Ramos (cell line): ENCODE data around the gene TRIM62.

Experiments
- in situ Hi-C: fragments of 300-500 bp; cut with MboI; formaldehyde crosslinking; loops from one replicate; pipeline ENCODE4 v1.14.3; 2022; ENCODE audit warnings: low sequenced_read_pairs; ENCODE audit not compliant: unreplicated experiment

The TRIM62 gene

GRCh38 chr1:33180911-33181890 lies 642 bp downstream of the TRIM62 start:
- in situ Hi-C loops: no loop called here

- in situ Hi-C loops: no loop called here
These were observed 1.5 kb downstream of the TRIM62 start for GRCh38 chr1:33180226-33180910.

GRCh38 chr1:33178836-33179439 lies 2.9 kb downstream of the TRIM62 start:
- in situ Hi-C loops: no loop called here

DNA sequence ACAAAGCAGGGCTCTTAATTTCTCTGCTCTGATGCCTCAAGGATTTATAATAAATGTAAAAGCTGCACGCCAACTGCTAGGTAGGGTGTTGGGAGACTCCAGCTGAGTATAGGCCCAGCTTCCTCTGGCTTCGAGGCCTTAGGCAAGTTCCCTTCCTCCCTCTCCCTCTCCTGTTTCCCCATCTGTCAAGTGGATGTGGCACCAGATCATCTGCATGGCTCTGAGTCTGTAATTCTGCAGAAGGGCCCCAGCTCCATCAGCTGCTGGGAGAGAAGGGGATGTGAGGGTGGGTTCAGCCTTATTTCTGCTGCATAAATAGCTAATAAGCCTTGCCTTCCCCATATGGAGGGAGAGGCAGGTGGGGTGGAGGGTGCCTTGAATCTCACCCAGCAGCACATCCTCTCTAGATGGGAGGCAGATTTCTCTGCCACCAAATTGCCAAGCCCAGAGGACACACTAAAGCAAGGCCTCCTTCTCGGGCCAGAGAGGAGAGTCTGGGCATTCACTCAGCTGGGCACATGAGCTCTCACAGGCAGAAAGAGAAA lies 3.8 kb downstream of the TRIM62 start:
- in situ Hi-C loops: no loop called here

GRCh38 chr1:33176887-33177286 lies 5.0 kb downstream of the TRIM62 start:
- in situ Hi-C loops: no loop called here

DNA sequence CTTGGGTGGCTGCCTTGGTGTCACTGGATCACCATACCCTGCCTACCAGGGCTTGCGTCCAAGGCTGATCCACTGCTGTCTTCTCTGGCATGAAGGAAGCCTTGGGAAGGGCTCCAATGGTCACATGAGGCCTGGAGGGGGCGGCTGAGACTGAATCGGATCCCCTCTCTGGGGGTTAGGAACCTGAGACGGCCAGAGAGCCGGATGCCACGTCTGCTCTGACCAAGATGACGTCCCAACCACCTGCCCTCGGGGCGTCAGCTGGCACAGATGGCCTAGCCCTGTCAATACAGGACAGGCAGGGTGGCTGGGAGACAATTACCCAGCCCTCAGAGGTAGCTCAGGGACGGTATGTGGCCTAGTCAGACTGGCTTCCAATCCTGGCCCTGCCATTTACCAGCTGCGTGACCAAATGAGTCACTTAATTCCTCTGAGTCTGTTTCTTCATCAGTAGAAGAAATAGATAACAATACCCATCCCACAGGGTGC lies 5.4 kb downstream of the TRIM62 start:
- in situ Hi-C loops: no loop called here

DNA sequence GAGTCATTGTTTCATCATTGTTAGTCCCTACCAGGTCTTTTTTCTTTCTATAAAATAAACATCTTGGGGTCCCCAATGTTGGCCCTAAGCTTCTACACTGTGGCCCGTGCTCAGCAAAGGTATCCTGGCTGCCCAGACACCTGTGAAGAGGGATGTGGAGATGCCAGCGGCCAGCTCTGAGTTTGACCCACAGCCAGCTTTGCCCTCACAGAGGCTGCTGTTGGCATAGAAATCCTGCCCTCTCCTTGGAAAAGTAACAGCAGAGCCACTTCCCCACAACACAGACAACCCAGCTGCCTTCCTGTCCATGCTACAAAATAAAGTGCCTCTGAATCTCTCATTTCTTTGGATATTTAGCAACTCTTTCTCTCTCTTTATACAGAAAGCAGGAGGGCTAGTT lies 6.0 kb downstream of the TRIM62 start:
- in situ Hi-C loops: no loop called here

DNA sequence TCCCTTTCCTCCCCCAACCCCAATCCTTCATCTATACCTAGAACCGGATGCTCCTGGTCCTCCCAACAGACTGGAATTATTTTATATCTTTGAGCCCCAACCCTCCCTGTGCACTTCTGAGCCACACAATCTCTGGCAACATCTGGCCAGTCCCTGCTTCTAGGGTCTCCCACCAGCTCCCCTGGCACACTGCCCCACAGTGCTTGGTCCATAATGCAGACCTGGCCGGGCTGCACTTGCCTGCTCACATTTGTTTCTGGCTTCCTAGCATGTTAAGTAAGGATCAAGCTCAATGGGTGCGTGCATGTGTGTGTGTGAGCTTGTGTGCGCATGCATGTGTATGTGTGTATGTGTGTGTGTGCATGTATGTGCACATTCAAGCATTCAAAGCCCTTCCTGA lies 8.8 kb downstream of the TRIM62 start:
- in situ Hi-C loops: no loop called here

- in situ Hi-C loops: no loop called here
These were observed 9.6 kb downstream of the TRIM62 start for GRCh38 chr1:33171977-33172813.

DNA sequence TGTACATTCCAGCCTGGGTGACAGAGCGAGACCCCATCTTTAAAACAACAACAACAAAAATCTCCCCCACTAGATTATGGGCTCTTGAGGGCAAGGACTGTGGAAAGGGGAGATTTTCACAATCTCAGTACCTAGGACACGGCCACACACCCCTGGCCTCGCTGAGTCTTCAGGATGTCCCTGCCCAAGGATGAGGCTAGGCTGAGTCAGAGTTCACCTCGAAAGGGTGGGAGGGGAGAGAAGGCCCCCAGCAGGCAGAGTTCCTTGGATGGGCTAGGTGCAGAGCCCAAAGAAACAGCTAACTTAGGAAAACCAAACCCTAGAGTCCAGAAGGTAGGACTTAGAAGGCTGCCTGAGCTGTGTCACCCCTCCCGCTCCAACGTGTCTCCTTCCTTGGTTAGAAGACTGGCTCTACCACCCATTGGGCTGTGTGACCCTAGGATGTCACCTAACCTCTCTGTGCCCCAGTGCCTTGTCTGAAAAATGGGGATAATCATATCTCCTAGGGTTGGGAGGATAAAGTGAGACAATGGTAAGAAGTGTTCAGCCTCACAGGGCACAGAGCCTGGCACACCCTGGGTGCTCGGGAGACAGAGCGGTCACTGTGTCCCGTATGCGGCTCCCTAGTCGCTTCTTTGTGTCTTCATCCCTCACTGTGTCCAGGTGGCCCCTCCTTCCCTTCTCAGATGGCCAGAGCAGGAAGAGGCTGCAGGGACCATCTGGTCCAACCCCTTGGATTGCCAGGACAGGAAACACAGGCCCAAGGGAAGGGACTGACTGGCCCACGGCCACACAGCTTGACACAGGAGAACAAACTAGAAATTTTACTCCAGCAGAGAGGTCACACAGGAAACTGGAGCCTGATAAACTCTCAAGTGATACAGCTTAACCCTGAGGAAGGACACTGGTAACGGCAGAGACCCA lies 11.2 kb downstream of the TRIM62 start:
- in situ Hi-C loops: no loop called here

GRCh38 chr1:33169290-33170055 lies 12.4 kb downstream of the TRIM62 start:
- in situ Hi-C loops: no loop called here

DNA sequence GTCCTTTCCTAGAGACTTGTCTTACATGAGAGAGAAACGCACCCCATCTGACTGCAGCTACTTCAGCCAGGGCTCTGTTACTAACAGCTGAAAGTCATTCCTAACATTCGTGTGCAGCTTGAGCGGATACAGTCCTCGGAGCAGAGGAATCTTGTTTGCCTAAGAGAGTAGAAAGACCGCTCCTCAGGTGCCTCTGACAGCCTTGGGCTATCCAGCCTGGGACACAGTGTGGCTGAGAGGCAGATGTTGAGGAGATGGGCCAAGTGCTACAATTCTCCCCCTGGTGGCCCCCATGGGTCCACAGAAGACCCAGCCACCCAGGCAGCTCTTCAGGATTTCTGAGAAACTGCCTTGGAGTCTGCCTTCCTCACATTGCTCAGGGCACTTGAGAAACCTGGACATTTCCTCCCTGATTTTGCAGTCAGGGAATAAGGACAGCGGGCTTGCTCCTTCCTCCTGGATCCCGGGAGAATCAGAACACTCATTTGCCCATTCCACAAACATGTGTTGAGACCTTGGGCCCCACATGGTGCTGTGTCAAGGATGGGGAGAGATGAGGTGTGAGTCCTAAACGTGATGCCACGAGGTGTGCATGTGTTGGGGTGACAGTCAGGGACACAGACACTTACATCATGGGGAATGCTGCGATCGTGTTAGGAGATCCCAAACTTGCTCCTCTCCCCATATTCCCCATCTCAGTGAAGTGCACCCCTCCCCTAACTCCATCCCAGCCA lies 13.1 kb downstream of the TRIM62 start:
- in situ Hi-C loops: no loop called here

DNA sequence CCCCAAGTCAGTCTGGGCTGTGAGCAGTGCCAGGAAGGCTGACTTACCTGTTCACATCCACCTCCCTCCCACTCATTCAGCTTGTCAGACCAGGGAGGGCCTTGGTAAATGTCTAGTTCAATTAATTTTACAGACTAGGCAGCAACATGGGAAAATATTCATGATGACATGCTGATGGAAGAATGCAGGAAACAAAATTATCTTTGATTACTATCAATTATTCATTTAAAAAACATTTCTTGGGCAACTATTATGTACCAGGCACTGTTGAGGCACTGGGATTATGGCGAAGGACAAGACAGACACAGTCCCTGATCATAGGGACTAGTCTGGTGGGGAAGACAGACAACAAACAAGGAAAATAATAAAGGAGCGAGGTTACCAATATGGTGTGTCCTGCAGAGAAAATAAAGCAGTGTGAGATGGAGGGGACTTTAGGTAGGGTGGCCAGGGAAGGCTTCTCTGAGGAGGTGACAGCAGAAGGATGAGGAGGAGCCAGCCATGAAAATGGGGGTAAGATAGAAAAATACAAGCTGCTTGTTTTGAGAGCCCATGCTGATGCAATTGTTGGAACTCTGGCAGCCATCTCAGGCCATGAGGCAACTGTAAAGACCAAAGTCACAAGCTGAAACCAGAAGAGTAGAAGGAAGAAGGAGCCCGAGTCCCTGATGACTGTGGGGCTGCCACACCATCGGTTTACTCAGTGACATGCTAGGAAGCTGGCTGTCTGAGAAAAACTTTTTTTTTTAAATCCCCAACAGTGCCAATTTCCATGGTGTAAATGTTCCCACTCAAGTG lies 14.0 kb downstream of the TRIM62 start:
- in situ Hi-C loops: no loop called here

- in situ Hi-C loops: no loop called here
These were observed 16.0 kb downstream of the TRIM62 start for GRCh38 chr1:33165809-33166208.

DNA sequence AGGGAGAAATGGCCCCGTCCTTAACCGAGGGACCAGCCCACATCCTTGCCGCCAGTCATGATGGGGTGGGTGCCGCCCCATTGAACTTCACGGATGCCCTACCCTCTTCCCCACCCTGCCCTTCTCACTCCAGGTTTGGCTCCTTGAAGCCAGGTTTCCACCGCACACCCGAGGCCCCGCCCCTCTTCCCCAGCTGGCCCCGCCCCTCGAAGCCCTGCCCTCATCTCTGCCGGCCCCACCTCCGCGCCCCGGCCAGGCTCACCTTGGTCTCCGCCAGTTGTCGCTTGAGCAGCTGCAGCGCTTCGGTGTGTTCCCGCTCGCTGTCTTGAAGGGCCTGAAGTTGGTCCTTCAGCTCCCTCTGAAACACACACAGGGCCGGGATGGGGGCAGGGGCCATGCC lies 16.6 kb downstream of the TRIM62 start:
- in situ Hi-C loops: no loop called here

DNA sequence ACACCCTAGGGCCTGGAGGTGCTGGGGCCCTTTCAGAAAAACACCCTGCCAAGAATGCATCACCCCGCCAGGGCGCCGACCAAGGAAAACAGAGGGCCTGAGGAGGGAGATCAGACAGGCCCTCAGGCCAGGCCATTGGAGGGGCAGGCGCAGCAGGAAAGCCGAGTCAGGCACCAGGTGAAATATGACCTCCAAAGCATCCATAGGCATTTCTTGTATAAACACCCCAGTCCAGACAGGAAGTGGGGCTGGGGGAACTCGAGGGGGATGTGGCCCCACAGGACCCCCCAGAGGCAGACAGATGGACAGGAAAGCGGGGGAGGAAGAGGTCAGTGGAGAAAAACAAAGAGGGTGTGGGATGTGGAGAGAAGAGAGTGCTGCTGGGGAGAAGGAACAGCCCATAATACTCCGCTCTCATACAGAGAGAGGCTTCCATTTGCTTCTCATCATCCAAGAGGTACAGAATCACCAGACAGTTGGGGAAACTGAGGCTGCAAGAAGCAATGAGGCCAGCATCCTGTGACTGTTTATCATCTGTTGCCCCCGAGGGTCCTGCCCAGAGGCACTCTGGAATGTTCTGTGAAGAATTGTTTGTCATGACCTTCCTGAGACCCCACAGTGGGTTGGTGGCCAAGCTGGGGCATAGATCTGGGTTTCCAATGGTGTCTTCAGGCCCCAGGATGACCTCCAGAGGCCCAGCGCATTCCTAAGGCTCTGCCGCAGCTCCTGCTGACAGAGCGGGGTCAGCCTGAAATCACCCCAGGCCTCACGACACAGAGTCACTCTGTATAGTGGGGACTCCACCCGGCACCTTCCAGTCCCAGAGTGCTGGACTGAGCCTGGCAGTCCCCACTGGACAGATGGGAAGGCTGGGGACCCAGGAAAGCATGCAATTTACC lies 18.0 kb downstream of the TRIM62 start:
- in situ Hi-C loops: no loop called here
